Thoracic aorta (tissue), 2 donors: ENCODE data around the gene CLDN9. TPM values are rescaled to one million over a fixed set of nuclear protein-coding genes. Genes with fewer than 3 reads are reported as not detected.

ENCODE experiments used
- ATAC-seq: fragments of 150-250 bp; one replicate; pipeline ENCODE4 v1.8.0; 2017; ENCODE audit warnings: low read depth; ENCODE audit not compliant: insufficient number of reproducible peaks, low FRiP score
- DNase-seq: peaks from one replicate; pipeline ENCODE4 v3.0.0-alpha.2; 2020; ENCODE audit warnings: low spot score
- H3K27ac ChIP-seq, 2 donors: fragments of 200-600 bp; sonication (generic); 1 replicate in 1 of 2; 2 replicates in 1 of 2; pipeline ENCODE4 v1.5.1; 2016; ENCODE audit warnings: mild to moderate bottlenecking in 2 of 2, moderate library complexity in 2 of 2
- H3K27me3 ChIP-seq: fragments of 200-600 bp; sonication (generic); replicated peaks from 2 replicates; pipeline ENCODE4 v1.6.0; 2016; ENCODE audit warnings: mild to moderate bottlenecking; ENCODE audit not compliant: insufficient read depth
- H3K36me3 ChIP-seq: fragments of 200-600 bp; sonication (generic); one replicate; pipeline ENCODE4 v1.5.1; 2016
- H3K4me1 ChIP-seq, 2 donors: fragments of 200-600 bp; sonication (generic); 1 replicate in 1 of 2; 2 replicates in 1 of 2; pipeline versions ENCODE4 v1.5.1 to v1.6.0; 2016; ENCODE audit warnings: low read depth in 2 of 2, mild to moderate bottlenecking in 1 of 2; ENCODE audit not compliant: control insufficient read depth in 1 of 2
- H3K4me3 ChIP-seq: fragments of 200-600 bp; sonication (generic); 2 replicates; pipeline ENCODE4 v1.5.1; 2016; ENCODE audit warnings: mild to moderate bottlenecking
- H3K9me3 ChIP-seq: fragments of 200-600 bp; sonication (generic); 2 replicates; pipeline ENCODE4 v1.5.1; 2016
- total RNA-seq, 2 donors: library from RNA; depleted of rRNA; stranded (reverse); fragments of >200 nt; gene quantifications; one replicate each; pipeline versions ENCODE4 v1.1.0 to v1.2.3, GENCODE V29; 2016
- TF ChIP-seq, protein P1 (sequence below): fragments of 200-600 bp; sonication (generic); IDR thresholded peaks from one replicate; pipeline ENCODE4 v1.5.1; 2019; ENCODE audit warnings: antibody characterized with exemption

Gene CLDN9
- total RNA-seq, 2 donors from 2014 or later, result 1.5 TPM; not detected in 1

DNA sequence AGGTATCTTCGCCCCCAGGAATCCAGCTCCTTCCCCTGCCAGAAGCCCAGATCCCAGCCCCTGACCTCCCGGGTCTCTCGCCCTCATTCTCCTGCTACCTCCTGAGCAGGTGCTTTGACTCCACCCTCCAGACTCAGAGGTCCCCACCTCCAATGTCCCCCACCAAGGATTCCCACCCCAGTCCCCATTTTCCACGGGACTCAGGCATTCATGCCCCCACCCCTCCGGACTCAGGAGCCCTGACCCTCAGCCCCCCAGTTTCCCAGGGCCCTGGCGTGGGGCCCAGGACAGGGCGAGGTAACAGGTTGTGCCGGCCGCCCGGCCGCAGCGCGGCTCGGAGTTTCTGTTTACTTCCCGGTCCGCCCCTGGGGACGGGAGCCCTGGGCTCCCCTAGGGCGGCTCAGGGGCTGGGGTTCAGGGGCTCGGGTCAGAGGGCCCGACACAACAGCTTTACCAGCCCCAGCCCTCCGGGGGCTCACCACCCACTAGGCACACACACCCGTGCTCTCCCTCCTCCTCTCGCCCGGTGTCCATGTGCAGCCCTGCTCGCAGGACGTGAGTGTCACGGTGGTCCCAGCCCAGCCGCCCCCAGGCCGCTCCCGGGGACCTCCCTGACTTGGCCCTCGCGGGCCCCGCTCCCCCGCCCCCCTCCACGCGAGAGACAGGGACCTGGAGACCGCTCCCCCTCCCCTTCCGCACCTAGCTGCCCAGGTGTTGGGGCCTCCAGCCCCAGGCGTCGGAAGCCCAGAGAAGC lies 23.4 kb downstream of the CLDN9 start:
- DNase-seq (no peak), ATAC-seq (no peak)
- Histone ChIP-seq H3K9me3 (no peaks in the 10 kb centered on the region), H3K4me3 (peak overlapping the region; percentile 31), H3K27ac (no peak overlapping the region), H3K27me3 (peaks cover 8% of the 10 kb centered on the region), H3K36me3 (no peaks in the 10 kb centered on the region), H3K4me1 (peaks cover 0 to 6% of the 10 kb centered on the region in 2 donors)
- TF ChIP-seq, protein P1, sequence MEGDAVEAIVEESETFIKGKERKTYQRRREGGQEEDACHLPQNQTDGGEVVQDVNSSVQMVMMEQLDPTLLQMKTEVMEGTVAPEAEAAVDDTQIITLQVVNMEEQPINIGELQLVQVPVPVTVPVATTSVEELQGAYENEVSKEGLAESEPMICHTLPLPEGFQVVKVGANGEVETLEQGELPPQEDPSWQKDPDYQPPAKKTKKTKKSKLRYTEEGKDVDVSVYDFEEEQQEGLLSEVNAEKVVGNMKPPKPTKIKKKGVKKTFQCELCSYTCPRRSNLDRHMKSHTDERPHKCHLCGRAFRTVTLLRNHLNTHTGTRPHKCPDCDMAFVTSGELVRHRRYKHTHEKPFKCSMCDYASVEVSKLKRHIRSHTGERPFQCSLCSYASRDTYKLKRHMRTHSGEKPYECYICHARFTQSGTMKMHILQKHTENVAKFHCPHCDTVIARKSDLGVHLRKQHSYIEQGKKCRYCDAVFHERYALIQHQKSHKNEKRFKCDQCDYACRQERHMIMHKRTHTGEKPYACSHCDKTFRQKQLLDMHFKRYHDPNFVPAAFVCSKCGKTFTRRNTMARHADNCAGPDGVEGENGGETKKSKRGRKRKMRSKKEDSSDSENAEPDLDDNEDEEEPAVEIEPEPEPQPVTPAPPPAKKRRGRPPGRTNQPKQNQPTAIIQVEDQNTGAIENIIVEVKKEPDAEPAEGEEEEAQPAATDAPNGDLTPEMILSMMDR, result no peak

DNA sequence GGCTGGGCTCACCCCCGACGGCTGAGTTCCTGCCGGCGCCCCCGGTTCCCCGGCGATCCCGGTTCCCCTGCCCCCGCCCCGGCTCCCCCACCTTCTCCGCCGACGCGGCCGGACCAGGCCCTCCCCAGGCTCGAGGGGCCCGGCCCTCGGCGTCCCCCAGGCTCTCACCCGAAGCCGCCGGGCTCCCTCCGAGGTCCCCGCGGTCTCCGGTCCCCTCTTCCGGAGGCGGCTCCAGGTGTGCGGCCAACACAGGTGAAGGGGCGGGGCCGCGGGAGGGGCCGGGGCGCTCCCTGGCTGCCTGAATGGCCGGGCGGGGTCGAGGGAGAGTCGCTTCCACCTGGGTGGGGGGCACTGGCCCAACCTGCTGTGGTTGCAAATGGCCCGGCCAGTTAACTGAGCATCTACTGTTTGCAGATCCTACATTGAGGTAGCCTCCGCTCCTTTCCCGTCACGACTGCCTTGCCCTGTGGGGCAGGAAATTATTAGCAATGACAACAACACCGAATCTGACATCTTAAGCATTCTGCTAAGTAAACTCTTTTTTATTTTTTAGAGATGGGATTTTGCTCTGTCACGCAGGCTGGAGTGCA lies 24.1 kb downstream of the CLDN9 start, which contains the start of gene BICDL2:
TSS of gene BICDL2 (minus strand) at position 219 of the 590 bp plus-strand sequence. CDS start 1,448 bp downstream, outside the sequence.
- H3K9me3 ChIP-seq, result no peaks in the 10 kb centered on the region
- peaks cover 0 to 6% of the 10 kb centered on the region in 2 donors for H3K4me1 ChIP-seq
- no peaks in the 10 kb centered on the region for H3K36me3 ChIP-seq
- DNase-seq (no peak), ATAC-seq (no peak)
- peak within 1 kb of the TSS; percentile 31 for H3K4me3 ChIP-seq
- H3K27me3 ChIP-seq, result peaks cover 8% of the 10 kb centered on the region
- TF ChIP-seq, protein P1, result no peak
- no peak within 1 kb of the TSS for H3K27ac ChIP-seq

DNA sequence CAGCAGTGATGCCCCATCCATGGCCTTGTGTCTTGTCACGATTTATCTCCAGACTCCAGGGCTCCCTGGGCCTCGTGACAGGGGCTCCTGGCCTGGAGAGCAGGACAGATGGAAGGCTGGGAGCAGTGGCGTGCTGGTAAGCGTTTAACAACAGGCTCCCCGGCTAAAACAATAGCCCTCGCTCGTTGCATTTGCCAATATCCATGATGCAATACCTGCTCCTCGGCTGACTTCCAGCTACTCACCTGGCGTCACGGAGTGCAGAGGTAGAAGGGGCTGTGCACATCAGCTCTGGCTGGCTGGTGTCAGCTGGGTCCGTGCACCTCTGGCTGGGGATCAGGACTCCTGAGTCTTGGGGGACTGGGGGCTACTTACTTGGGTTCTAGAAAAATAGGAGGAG lies 25.5 kb downstream of the CLDN9 start:
- H3K4me1 ChIP-seq, result peaks cover 0 to 6% of the 10 kb centered on the region in 2 donors
- no peak for ATAC-seq
- H3K36me3 ChIP-seq, result no peaks in the 10 kb centered on the region
- TF ChIP-seq, protein P1, result no peak
- H3K9me3 ChIP-seq, result no peaks in the 10 kb centered on the region
- H3K27me3 ChIP-seq, result peaks cover 8% of the 10 kb centered on the region
- no peak overlapping the region for H3K27ac ChIP-seq
- no peak for DNase-seq
- H3K4me3 ChIP-seq, result no peak overlapping the region

DNA sequence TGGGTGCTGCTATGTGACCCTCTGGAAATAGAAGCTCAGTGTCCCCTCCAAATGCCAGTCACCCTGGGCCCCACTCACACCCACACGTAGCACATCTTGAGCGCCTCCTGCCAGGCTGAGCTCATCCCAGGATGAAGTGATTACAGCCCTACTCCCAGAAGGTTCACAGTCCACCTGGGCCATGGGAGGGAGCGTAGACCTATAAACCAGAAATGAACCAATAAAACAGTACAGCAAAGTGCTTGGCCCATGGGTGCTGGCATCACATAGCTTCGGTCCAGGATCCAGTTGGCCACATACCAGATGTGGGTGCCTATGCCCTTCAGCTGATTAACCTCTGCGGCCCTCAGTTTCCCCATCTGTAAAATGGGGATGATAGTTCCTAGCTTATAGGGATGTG lies 26.2 kb downstream of the CLDN9 start:
- H3K27ac ChIP-seq, result no peak overlapping the region
- DNase-seq, result no peak
- H3K9me3 ChIP-seq, result no peaks in the 10 kb centered on the region
- H3K4me1 ChIP-seq, result peaks cover 0 to 6% of the 10 kb centered on the region in 2 donors
- H3K27me3 ChIP-seq, result peaks cover 8% of the 10 kb centered on the region
- TF ChIP-seq, protein P1, result no peak
- H3K4me3 ChIP-seq, result no peak overlapping the region
- no peak for ATAC-seq
- no peaks in the 10 kb centered on the region for H3K36me3 ChIP-seq

DNA sequence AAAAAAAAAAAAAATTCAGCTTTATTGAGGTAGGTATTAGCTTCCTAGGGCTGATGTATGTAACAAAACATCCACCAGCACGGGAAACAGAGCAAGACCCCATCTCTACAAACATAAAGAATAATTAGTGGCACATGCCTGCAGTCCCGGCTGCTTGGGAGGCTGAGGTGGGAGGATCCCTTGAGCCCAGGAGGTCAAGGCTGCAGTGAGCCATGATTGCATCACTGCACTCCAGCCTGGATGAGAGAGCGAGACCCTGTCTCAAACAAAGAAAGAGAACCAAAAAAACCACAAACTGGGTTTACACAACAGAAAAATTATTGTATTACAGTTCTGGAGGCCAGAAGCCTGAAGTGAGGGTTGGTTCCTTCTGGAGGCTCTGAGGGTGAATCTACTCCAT lies 29.7 kb downstream of the CLDN9 start:
- Histone ChIP-seq H3K4me3 (no peak overlapping the region), H3K27me3 (peaks cover 23% of the 10 kb centered on the region), H3K4me1 (peaks cover 15 to 17% of the 10 kb centered on the region in 2 donors), H3K9me3 (no peaks in the 10 kb centered on the region), H3K27ac (no peak overlapping the region), H3K36me3 (no peaks in the 10 kb centered on the region)
- no peak for ATAC-seq
- TF ChIP-seq, protein P1, result no peak
- DNase-seq, result no peak
